Measurements from ENCODE around the gene FGG. TPM values are rescaled to one million over a fixed set of nuclear protein-coding genes. Genes with fewer than 3 reads are reported as not detected.

The FGG gene
- total and polyA plus RNA-seq, 2 experiments from 2014 or later, result not detected

DNA sequence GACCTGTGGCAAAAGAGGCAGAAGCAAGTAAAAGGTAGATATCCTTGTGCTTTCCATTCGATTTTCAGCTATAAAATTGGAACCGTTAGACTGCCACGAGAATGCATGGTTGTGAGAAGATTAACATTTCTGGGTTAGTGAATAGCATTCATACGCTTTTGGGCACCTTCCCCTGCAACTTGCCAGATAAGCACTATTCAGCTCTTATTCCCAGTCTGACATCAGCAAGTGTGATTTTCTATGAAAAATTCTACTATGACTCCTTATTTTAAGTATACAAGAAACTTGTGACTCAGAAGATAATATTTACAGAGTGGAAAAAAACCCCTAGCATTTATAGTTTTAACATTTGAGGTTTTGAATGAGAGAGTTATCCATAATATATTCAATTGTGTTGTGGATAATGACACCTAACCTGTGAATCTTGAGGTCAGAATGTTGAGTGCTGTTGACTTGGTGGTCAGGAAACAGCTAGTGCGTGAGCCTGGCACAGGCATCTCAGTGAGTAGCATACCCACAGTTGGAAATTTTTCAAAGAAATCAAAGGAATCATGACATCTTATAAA lies 45.7 kb downstream of the FGG start:
- Histone ChIP-seq H3K9ac (no peak overlapping the region), H3K27me3 (replicated peaks; ENCODE audit: insufficient read depth) (0 out of 2 replicates have a peak, but pooled peaks cover 9% of the 10 kb centered on the region), H3K36me3 (ENCODE audit: low read depth) (no peaks in the 10 kb centered on the region), H3K27ac (no peak overlapping the region), H3K4me3 (no peak overlapping the region), H3F3A (ENCODE audit: insufficient read depth) (no peaks in the 10 kb centered on the region), H2AFZ (no peak overlapping the region), H3K9me2 (ENCODE audit: insufficient read depth) (no peaks in the 10 kb centered on the region), H3K79me2 (ENCODE audit: insufficient read depth) (no peaks in the 10 kb centered on the region), H4K20me1 (ENCODE audit: insufficient read depth) (no peaks in the 10 kb centered on the region), H3K4me1 (ENCODE audit: insufficient read depth) (no peaks in the 10 kb centered on the region), H3K9me3 (ENCODE audit: low read depth) (no peaks in the 10 kb centered on the region), H3K4me2 (ENCODE audit: unreplicated experiment) (no peak overlapping the region)
- 45 to 47% methylated on average over 5 of the region's 5 CpGs for WGBS, 2 experiments (ENCODE audit: low coverage in 1 of 2, low lambda C conversion rate in 2 of 2, missing lambda C conversion rate in 2 of 2)
- TF ChIP-seq EZH2 (IDR thresholded peaks at IDR 0.05; ENCODE audit: insufficient read depth, poor library complexity, severe bottlenecking) (no peak), EZH2phosphoT487 (IDR thresholded peaks at IDR 0.05; ENCODE audit: insufficient read depth, low read depth) (no peak)
- DNase-seq, result no peak
- in situ Hi-C loops (cut with MboI), result loop anchor here (25.0 kb wide), 1 partner anchor 796 kb away; no protein-coding TSS in a partner anchor

DNA sequence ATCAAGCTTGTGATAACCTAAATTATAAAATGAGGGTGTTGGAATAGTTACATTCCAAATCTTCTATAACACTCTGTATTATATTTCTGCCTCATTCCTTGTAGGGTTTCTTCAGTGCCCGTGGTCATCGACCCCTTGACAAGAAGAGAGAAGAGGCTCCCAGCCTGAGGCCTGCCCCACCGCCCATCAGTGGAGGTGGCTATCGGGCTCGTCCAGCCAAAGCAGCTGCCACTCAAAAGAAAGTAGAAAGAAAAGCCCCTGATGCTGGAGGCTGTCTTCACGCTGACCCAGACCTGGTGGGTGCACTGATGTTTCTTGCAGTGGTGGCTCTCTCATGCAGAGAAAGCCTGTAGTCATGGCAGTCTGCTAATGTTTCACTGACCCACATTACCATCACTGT lies 46.8 kb downstream of the FGG start:
- Histone ChIP-seq H3K4me1 (ENCODE audit: insufficient read depth) (0 out of 2 replicates have a peak, but pooled peaks cover 7% of the 10 kb centered on the region), H3K4me3 (no peak overlapping the region), H3K79me2 (ENCODE audit: insufficient read depth) (no peaks in the 10 kb centered on the region), H4K20me1 (ENCODE audit: insufficient read depth) (no peaks in the 10 kb centered on the region), H3K9me3 (ENCODE audit: low read depth) (no peaks in the 10 kb centered on the region), H3K9ac (no peak overlapping the region), H3K9me2 (ENCODE audit: insufficient read depth) (no peaks in the 10 kb centered on the region), H3K36me3 (ENCODE audit: low read depth) (no peaks in the 10 kb centered on the region), H3K4me2 (ENCODE audit: unreplicated experiment) (no peak overlapping the region), H3K27ac (no peak overlapping the region), H2AFZ (no peak overlapping the region), H3K27me3 (replicated peaks; ENCODE audit: insufficient read depth) (0 out of 2 replicates have a peak, but pooled peaks cover 9% of the 10 kb centered on the region), H3F3A (ENCODE audit: insufficient read depth) (no peaks in the 10 kb centered on the region)
- DNase-seq, result no peak
- in situ Hi-C loops (cut with MboI), result loop anchor here (25.0 kb wide), 1 partner anchor 797 kb away; no protein-coding TSS in a partner anchor
- TF ChIP-seq EZH2phosphoT487 (IDR thresholded peaks at IDR 0.05; ENCODE audit: insufficient read depth, low read depth) (no peak), EZH2 (IDR thresholded peaks at IDR 0.05; ENCODE audit: insufficient read depth, poor library complexity, severe bottlenecking) (no peak)
- 65 to 66% methylated on average over 6 of the region's 6 CpGs for WGBS, 2 experiments (ENCODE audit: low coverage in 1 of 2, low lambda C conversion rate in 2 of 2, missing lambda C conversion rate in 2 of 2)

DNA sequence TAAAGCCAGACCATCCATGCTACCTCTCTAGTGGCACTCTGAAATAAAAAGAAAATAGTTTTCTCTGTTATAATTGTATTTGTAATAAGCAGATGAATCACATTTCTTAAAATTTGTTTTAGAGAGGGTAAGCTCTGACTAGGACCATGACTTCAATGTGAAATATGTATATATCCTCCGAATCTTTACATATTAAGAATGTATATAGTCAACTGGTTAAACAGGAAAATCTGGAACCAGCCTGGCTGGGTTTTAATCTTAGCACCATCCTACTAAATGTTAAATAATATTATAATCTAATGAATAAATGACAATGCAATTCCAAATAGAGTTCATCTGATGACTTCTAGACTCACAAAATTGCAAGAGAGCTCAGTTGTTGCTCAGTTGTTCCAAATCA lies 48.1 kb downstream of the FGG start:
- Histone ChIP-seq H4K20me1 (ENCODE audit: insufficient read depth) (no peaks in the 10 kb centered on the region), H2AFZ (no peak overlapping the region), H3K9me2 (ENCODE audit: insufficient read depth) (no peaks in the 10 kb centered on the region), H3K79me2 (ENCODE audit: insufficient read depth) (no peaks in the 10 kb centered on the region), H3F3A (ENCODE audit: insufficient read depth) (no peaks in the 10 kb centered on the region), H3K9me3 (ENCODE audit: low read depth) (no peaks in the 10 kb centered on the region), H3K27ac (no peak overlapping the region), H3K36me3 (ENCODE audit: low read depth) (no peaks in the 10 kb centered on the region), H3K4me3 (no peak overlapping the region), H3K9ac (no peak overlapping the region), H3K4me1 (ENCODE audit: insufficient read depth) (0 out of 2 replicates have a peak, but pooled peaks cover 13% of the 10 kb centered on the region), H3K27me3 (replicated peaks; ENCODE audit: insufficient read depth) (0 out of 2 replicates have a peak, but pooled peaks cover 9% of the 10 kb centered on the region), H3K4me2 (ENCODE audit: unreplicated experiment) (no peak overlapping the region)
- in situ Hi-C loops (cut with MboI), result loop anchor here (25.0 kb wide), 1 partner anchor 798 kb away; no protein-coding TSS in a partner anchor
- no peak for TF ChIP-seq EZH2phosphoT487 (IDR thresholded peaks at IDR 0.05; ENCODE audit: insufficient read depth, low read depth)
- no peak for TF ChIP-seq EZH2 (IDR thresholded peaks at IDR 0.05; ENCODE audit: insufficient read depth, poor library complexity, severe bottlenecking)
- 74 to 81% methylated on average over 1 of the region's 1 CpG for WGBS, 2 experiments (ENCODE audit: low coverage in 1 of 2, low lambda C conversion rate in 2 of 2, missing lambda C conversion rate in 2 of 2)
- DNase-seq, result no peak

DNA sequence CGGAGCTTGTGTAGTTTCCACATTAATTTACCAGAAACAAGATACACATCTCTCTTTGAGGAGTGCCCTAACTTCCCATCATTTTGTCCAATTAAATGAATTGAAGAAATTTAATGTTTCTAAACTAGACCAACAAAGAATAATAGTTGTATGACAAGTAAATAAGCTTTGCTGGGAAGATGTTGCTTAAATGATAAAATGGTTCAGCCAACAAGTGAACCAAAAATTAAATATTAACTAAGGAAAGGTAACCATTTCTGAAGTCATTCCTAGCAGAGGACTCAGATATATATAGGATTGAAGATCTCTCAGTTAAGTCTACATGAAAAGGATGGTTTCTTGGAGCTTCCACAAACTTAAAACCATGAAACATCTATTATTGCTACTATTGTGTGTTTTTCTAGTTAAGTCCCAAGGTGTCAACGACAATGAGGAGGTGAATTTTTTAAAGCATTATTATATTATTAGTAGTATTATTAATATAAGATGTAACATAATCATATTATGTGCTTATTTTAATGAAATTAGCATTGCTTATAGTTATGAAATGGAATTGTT lies 49.7 kb downstream of the FGG start, which contains the start of gene FGB:
Gene FGB (plus strand): TSS at position 315 of the 558 bp plus-strand sequence. CDS start 8 bp downstream, at position 323.
- H4K20me1 ChIP-seq (ENCODE audit: insufficient read depth), result no peaks in the 10 kb centered on the region
- TF ChIP-seq EZH2phosphoT487 (IDR thresholded peaks at IDR 0.05; ENCODE audit: insufficient read depth, low read depth) (no peak), EZH2 (IDR thresholded peaks at IDR 0.05; ENCODE audit: insufficient read depth, poor library complexity, severe bottlenecking) (no peak)
- WGBS, 2 experiments (ENCODE audit: low coverage in 1 of 2, low lambda C conversion rate in 2 of 2, missing lambda C conversion rate in 2 of 2), result 55 to 59% methylated on average over 2 of the region's 2 CpGs
- H3K4me1 ChIP-seq (ENCODE audit: insufficient read depth), result 0 out of 2 replicates have a peak, but pooled peaks cover 13% of the 10 kb centered on the region
- no peaks in the 10 kb centered on the region for H3K9me3 ChIP-seq (ENCODE audit: low read depth)
- no peak for DNase-seq
- H3F3A ChIP-seq (ENCODE audit: insufficient read depth), result no peaks in the 10 kb centered on the region
- no peak within 1 kb of the TSS for H3K4me3 ChIP-seq
- no peaks in the 10 kb centered on the region for H3K9me2 ChIP-seq (ENCODE audit: insufficient read depth)
- no peak within 1 kb of the TSS for H3K9ac ChIP-seq
- no peaks in the 10 kb centered on the region for H3K79me2 ChIP-seq (ENCODE audit: insufficient read depth)
- H3K27me3 ChIP-seq (replicated peaks; ENCODE audit: insufficient read depth), result 0 out of 2 replicates have a peak, but pooled peaks cover 9% of the 10 kb centered on the region
- H3K27ac ChIP-seq, result no peak within 1 kb of the TSS
- no peaks in the 10 kb centered on the region for H3K36me3 ChIP-seq (ENCODE audit: low read depth)
- H2AFZ ChIP-seq, result no peak within 1 kb of the TSS
- H3K4me2 ChIP-seq (ENCODE audit: unreplicated experiment), result no peak within 1 kb of the TSS
- in situ Hi-C loops (cut with MboI), result loop anchor here (25.0 kb wide), 1 partner anchor 800 kb away; no protein-coding TSS in a partner anchor

Measured in GM23248 (cell line).